H1 (cell line): ENCODE data around the gene MCF2L. TPM values are rescaled to one million over a fixed set of nuclear protein-coding genes. Genes with fewer than 3 reads are reported as not detected.

Experiments used
- RAD21 ChIP-seq, 2 experiments: IDR thresholded peaks in 1 of 2; conservative IDR thresholded peaks in 1 of 2; 2 replicates each; pipeline ENCODE4 v1.6.1; 2011; ENCODE audit warnings: low read depth in 2 of 2, low read length in 2 of 2, improper control_type of control experiment in 1 of 2, inconsistent platforms in 1 of 2, mild to moderate bottlenecking in 1 of 2, moderate library complexity in 1 of 2
- polyA plus RNA-seq, 7 experiments: library from polyadenylated mRNA; depleted of rRNA in 3 of 7; stranded (reverse) in 5 of 7; unstranded in 2 of 7; fragments of >200 nt in 5 of 7; fragments of 200-250 nt in 2 of 7; gene quantifications; 1 replicate in 5 of 7; 2 replicates in 1 of 7; 4 replicates in 1 of 7; pipeline versions ENCODE4 v1.2.1 to v1.2.3, GENCODE V29; 2011 to 2013; ENCODE audit warnings: missing spikeins in 2 of 7, mixed read lengths in 2 of 7
- total RNA-seq: library from RNA; stranded (reverse); fragmentation: NEBNext Ultra II Directional; extraction: Animal tissue kit (Norgen Biotek cat#: 25700); gene quantifications from 2 replicates; pipeline ENCODE4 v1.2.1, GENCODE V29; 2021

The MCF2L gene
- total and polyA plus RNA-seq, 2 of the 8 experiments (the other 6 are each of a cell fraction or from before 2014, with no cell fraction given), result 10.1 to 24.4 TPM

- no peak for TF ChIP-seq RAD21 (IDR thresholded peaks at IDR 0.05 in 1 of 2, conservative IDR thresholded peaks at IDR 0.05 in 1 of 2; ENCODE audit: low read depth in 2 of 2, low read length in 2 of 2)
Measured at GRCh38 chr13:112956571-112957294, 12.3 kb upstream of the MCF2L start (continued).
